Kidney (tissue), 14 donors: ENCODE data around the gene FNIP2. TPM values are rescaled to one million over a fixed set of nuclear protein-coding genes. Genes with fewer than 3 reads are reported as not detected.
A peak's percentile ranks its signal among the peaks of the same experiment; 100 is the strongest.

Experiments
- DNase-seq, 5 donors: peaks; one replicate each; pipeline ENCODE4 v3.0.0-alpha.2; 2013 to 2020
- FAIRE-seq: peaks from 2 replicates; lab custom pipeline; 2012; peaks lifted over from hg19 to GRCh38; lab: Jason Lieb, UNC
- H3K27ac ChIP-seq, 2 donors: one replicate each; pipeline ENCODE4 v1.7.0; 2013; ENCODE audit warnings: low read depth in 2 of 2, low read length in 2 of 2, inconsistent platforms in 1 of 2
- H3K27me3 ChIP-seq: one replicate; pipeline ENCODE4 v1.7.1; 2013; ENCODE audit warnings: low read length, inconsistent platforms; ENCODE audit not compliant: control insufficient read depth, insufficient read depth
- H3K36me3 ChIP-seq, 3 donors: one replicate each; pipeline versions ENCODE4 v1.7.0 to v1.7.1; 2013; ENCODE audit warnings: low read length in 3 of 3, control low read depth in 1 of 3, inconsistent platforms in 1 of 3; ENCODE audit not compliant: insufficient read depth in 3 of 3, control insufficient read depth in 2 of 3
- H3K4me1 ChIP-seq, 3 donors: one replicate each; pipeline versions ENCODE4 v1.7.0 to v1.7.1; 2013; ENCODE audit warnings: low read length in 3 of 3, inconsistent platforms in 1 of 3, low read depth in 1 of 3; ENCODE audit not compliant: control insufficient read depth in 2 of 3, insufficient read depth in 2 of 3
- H3K4me3 ChIP-seq, 3 donors: one replicate each; pipeline versions ENCODE4 v1.7.0 to v1.8.1; 2013; ENCODE audit warnings: low read length in 3 of 3, control low read depth in 1 of 3, inconsistent platforms in 1 of 3
- H3K9ac ChIP-seq, 3 donors: one replicate each; pipeline versions ENCODE4 v1.7.0 to v1.7.1; 2013; ENCODE audit warnings: low read length in 3 of 3, control low read depth in 1 of 3, inconsistent platforms in 1 of 3
- H3K9me3 ChIP-seq, 3 donors: one replicate each; pipeline versions ENCODE4 v1.7.0 to v1.7.1; 2013; ENCODE audit warnings: low read length in 3 of 3, control low read depth in 1 of 3, inconsistent platforms in 1 of 3; ENCODE audit not compliant: control insufficient read depth in 2 of 3, insufficient read depth in 1 of 3
- CTCF ChIP-seq: IDR thresholded peaks from 3 replicates; pipeline ENCODE4 v1.5.1; 2012; ENCODE audit warnings: mild to moderate bottlenecking, moderate library complexity, borderline replicate concordance; ENCODE audit not compliant: insufficient read depth; ENCODE audit errors: extremely low read depth
- intact Hi-C: fragments of 100-400 bp; cut with DNase I; formaldehyde crosslinking; loops from one replicate; pipeline ENCODE4 v1.11.1; 2022
- polyA plus RNA-seq: library from polyadenylated mRNA; stranded (reverse); fragments of 350-450 nt; fragmentation: Illumina TruSeq; extraction: RNeasy Lipid Tissue Mini Kit (QIAGEN cat#74804); gene quantifications from one replicate; pipeline ENCODE4 v1.2.3, GENCODE V29; 2014; ENCODE audit warnings: low read depth, low replicate concordance; ENCODE audit not compliant: insufficient read depth
- total RNA-seq: library from RNA; stranded (reverse); fragmentation: NEBNext Ultra II Directional; extraction: Animal tissue kit (Norgen Biotek cat#: 25700); gene quantifications from one replicate; pipeline ENCODE4 v1.2.1, GENCODE V29; 2021
- donor health status: control.
- donor health status: control.
- donor health status: control.
- donor health status: control.
- donor health status: control.
- donor health status: DM: yes; HTN: yes; CAD: no.
- donor health status: Normal renal cell carcinoma (clear cell type).

FNIP2 gene
- total and polyA plus RNA-seq, 2 donors from 2014 or later, result 13.2 to 65.1 TPM

DNA sequence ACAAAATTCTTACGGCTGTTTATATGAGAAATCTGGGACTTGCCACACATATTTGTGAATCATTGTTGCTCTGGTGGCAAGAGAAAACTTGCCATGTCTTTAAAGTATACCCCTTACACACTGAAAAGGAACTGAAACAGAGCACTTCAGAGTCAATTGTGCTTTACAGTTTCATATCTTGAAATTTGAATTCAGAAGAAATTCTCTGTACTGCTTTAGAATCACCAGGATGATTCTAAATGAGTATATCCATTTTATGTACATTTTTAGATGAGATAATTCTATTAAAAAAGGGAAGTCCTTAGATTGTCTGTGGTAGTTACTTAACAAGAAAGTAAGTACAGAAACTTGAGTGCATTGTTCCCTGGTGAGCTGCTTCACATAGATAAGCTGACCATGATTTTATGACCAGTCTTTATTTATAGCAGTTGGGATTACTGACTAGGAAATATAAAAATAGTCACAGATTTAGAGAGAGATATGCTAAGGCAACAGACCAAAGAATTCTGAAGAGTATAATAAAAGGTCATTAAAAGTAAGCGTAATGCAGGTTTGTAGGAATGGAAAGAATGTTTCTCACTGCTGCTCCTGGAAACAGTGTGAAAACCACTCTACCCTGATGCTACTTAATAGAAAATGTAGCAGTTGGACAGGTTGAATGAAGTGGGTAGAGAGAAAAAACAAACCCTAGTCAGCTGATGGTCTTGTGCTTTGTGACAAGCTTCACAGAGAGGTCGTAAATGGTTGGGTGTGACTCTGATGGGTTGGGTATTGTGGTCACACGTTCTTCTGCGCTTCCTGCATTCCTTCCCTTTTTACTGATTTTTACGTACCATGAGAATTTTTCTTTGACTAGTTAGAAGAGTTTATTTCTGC is 41.0 kb downstream of the FNIP2 start:
- Histone ChIP-seq H3K4me3 (peak overlapping the region in 2 of 3 donors; percentile 16 to 46), H3K9me3 (no peaks in the 10 kb centered on the region), H3K9ac (peak overlapping the region in 2 of 3 donors; percentile 42), H3K27me3 (no peaks in the 10 kb centered on the region), H3K36me3 (no peaks in the 10 kb centered on the region), H3K27ac (peak overlapping the region; percentile 78 to 85), H3K4me1 (peaks cover 10 to 76% (median 54%) of the 10 kb centered on the region in 3 donors)
- intact Hi-C loops, result no loop called here
- no peak for TF ChIP-seq CTCF
- FAIRE-seq, result peak; percentile 75
- peak in 2 of 5 donors; percentile 75 to 83 for DNase-seq

DNA sequence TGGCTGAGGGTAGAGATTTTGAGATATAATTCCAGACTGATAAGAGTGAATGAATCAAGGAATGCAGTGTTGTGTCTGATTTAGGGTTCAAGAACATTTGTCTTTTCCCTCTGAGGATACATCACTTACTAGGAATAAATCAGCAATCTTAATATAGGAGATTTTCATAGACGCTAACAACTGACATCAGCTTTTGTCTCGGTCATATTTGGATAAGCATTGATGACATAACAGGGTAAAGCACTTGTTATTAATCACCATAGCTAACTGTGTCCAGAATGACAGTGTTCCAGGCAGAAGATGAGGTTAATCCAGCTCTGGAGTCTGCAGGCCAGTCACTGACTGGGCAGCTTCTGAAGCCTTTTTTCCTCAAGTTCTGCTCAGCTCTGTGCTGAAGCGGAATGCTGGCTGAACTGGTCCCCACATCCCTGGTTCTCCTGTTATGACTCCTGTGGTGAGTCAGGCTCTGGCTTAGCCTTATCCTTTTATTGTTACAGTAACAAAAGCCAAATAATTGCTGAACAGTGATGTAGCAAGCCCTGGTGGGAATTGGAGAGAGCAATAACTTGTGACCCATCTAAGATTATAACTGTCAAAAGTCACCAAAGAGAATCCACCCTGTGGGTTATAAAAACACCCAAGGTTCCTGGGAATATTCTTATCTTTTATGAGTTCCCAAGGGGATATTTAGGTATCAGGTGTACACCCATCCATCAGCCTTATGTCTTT is 41.8 kb downstream of the FNIP2 start:
- intact Hi-C loops, result no loop called here
- peak overlapping the region in 1 of 3 donors; percentile 42 for H3K9ac ChIP-seq
- no peaks in the 10 kb centered on the region for H3K9me3 ChIP-seq
- H3K27me3 ChIP-seq, result no peaks in the 10 kb centered on the region
- H3K4me3 ChIP-seq, result peak overlapping the region in 1 of 3 donors; percentile 46
- H3K27ac ChIP-seq, result peak overlapping the region; percentile 78 to 85
- H3K36me3 ChIP-seq, result no peaks in the 10 kb centered on the region
- no peak for TF ChIP-seq CTCF
- FAIRE-seq (no peak), DNase-seq (peak in 2 of 5 donors; percentile 55 to 80)
- peaks cover 10 to 68% (median 53%) of the 10 kb centered on the region in 3 donors for H3K4me1 ChIP-seq

- H3K27me3 ChIP-seq, result no peaks in the 10 kb centered on the region
- H3K4me3 ChIP-seq, result no peak overlapping the region
- DNase-seq (no peak), FAIRE-seq (no peak)
- peak overlapping the region in 1 of 3 donors; percentile 42 for H3K9ac ChIP-seq
- no peaks in the 10 kb centered on the region for H3K36me3 ChIP-seq
- intact Hi-C loops, result no loop called here
- no peak for TF ChIP-seq CTCF
- H3K9me3 ChIP-seq, result no peaks in the 10 kb centered on the region
- H3K27ac ChIP-seq, result peak overlapping the region; percentile 78 to 85
- H3K4me1 ChIP-seq, result peaks cover 10 to 62% (median 50%) of the 10 kb centered on the region in 3 donors
These were observed 42.4 kb downstream of the FNIP2 start for GRCh38 chr4:158811216-158811540.
